Measurements from ENCODE around the gene RBM26. TPM values are rescaled to one million over a fixed set of nuclear protein-coding genes. Genes with fewer than 3 reads are reported as not detected.

The RBM26 gene
- total RNA-seq, 1 experiment from 2014 or later, result 70.5 TPM

DNA sequence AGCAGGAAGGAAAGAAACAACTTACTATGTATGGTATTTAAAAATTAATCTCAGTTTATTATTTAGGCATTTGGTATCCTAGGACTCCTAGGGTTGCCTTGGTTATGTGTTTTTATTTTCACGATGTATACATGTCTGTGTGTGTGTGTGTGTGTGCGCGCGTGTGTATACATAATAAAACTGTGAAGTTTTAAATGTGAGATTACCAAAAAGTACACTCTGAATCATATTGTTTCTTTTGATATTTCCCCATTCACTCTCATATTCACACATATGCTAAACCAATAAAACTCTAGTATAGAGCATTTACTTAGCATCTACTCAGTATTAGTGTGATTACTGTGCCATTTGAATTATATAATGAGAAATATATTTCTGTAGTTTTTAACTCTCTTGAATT lies 44.1 kb upstream of the RBM26 start:
- TF ChIP-seq, protein P1, sequence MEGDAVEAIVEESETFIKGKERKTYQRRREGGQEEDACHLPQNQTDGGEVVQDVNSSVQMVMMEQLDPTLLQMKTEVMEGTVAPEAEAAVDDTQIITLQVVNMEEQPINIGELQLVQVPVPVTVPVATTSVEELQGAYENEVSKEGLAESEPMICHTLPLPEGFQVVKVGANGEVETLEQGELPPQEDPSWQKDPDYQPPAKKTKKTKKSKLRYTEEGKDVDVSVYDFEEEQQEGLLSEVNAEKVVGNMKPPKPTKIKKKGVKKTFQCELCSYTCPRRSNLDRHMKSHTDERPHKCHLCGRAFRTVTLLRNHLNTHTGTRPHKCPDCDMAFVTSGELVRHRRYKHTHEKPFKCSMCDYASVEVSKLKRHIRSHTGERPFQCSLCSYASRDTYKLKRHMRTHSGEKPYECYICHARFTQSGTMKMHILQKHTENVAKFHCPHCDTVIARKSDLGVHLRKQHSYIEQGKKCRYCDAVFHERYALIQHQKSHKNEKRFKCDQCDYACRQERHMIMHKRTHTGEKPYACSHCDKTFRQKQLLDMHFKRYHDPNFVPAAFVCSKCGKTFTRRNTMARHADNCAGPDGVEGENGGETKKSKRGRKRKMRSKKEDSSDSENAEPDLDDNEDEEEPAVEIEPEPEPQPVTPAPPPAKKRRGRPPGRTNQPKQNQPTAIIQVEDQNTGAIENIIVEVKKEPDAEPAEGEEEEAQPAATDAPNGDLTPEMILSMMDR (conservative IDR thresholded peaks at IDR 0.05), result no peak
- Histone ChIP-seq H3K4me2 (ENCODE audit: insufficient read depth, insufficient read length, low read length) (no peak overlapping the region), H3K79me1 (ENCODE audit: insufficient read depth, low read depth, low read length, poor library complexity, severe bottlenecking) (no peaks in the 10 kb centered on the region), H2BK120ac (ENCODE audit: low read depth, low read length, poor library complexity, severe bottlenecking) (no peak overlapping the region), H4K5ac (ENCODE audit: insufficient read length, low read depth, low read length) (no peak overlapping the region), H3K27ac (ENCODE audit: insufficient read length, low read depth, low read length) (no peak overlapping the region), H3K79me2 (ENCODE audit: insufficient read depth, low read length) (no peaks in the 10 kb centered on the region), H2BK5ac (ENCODE audit: insufficient read length, low read length) (no peak overlapping the region), H3K23ac (ENCODE audit: insufficient read length, low read depth, low read length) (no peak overlapping the region), H2BK15ac (ENCODE audit: low read depth, low read length) (no peak overlapping the region), H3K14ac (ENCODE audit: insufficient read depth, low read length) (no peak overlapping the region), H3T11ph (ENCODE audit: low read length) (no peak overlapping the region), H3K9me3 (ENCODE audit: control insufficient read depth, low read depth, low read length) (no peaks in the 10 kb centered on the region), H3K27me3 (ENCODE audit: insufficient read depth, low read length) (no peaks in the 10 kb centered on the region), H2AK5ac (ENCODE audit: insufficient read length, low read length) (no peak overlapping the region), H3K18ac (ENCODE audit: insufficient read length, low read depth, low read length) (no peak overlapping the region), H2AFZ (ENCODE audit: low read length) (no peak overlapping the region), H4K20me1 (ENCODE audit: control insufficient read depth, insufficient read depth, insufficient read length) (no peaks in the 10 kb centered on the region), H2BK12ac (ENCODE audit: insufficient read length, low read depth, low read length) (no peak overlapping the region), H4K8ac (replicated peaks; ENCODE audit: insufficient read length, low read depth, low read length) (no peak overlapping the region), H3K23me2 (ENCODE audit: insufficient read length, low read depth, low read length, poor library complexity, severe bottlenecking) (no peaks in the 10 kb centered on the region), H4K91ac (ENCODE audit: insufficient read length, low read depth, low read length) (no peak overlapping the region), H2BK20ac (ENCODE audit: low read depth, low read length, poor library complexity, severe bottlenecking) (no peak overlapping the region), H3K4me1 (ENCODE audit: insufficient read depth, low read length) (no peaks in the 10 kb centered on the region; the same call in 1 of the 2 replicates), H3K56ac (ENCODE audit: insufficient read length, low read depth, low read length) (no peak overlapping the region), H3K4ac (ENCODE audit: low read depth, low read length) (no peak overlapping the region), H3K9ac (ENCODE audit: extremely low read depth, insufficient read length, low read length) (no peak overlapping the region)
- no peaks in the 10 kb centered on the region for H3K9me3 Mint-ChIP-seq
- H3K4me1 Mint-ChIP-seq, result peaks cover 18 to 29% of the 10 kb centered on the region in 2 experiments
- no peaks in the 10 kb centered on the region for H3K36me3 Mint-ChIP-seq (ENCODE audit: insufficient read depth in 1 of 3, low read depth in 3 of 3)
- no peaks in the 10 kb centered on the region for H3K27me3 Mint-ChIP-seq (ENCODE audit: low read depth)
- no CpG with 5 or more reads among the region's 4 CpGs for WGBS (ENCODE audit: extremely low coverage, insufficient read length, low lambda C conversion rate)
- no peak for DNase-seq
- no peak overlapping the region for H3K27ac Mint-ChIP-seq
- H3K4me3 Mint-ChIP-seq, result no peak overlapping the region
